Glutamatergic neuron (in vitro differentiated cells): ENCODE data around the gene TBC1D1. TPM values are rescaled to one million over a fixed set of nuclear protein-coding genes. Genes with fewer than 3 reads are reported as not detected.

Experiments used
- DNase-seq: peaks from one replicate; pipeline ENCODE4 v3.0.0; 2022
- H3K27ac Mint-ChIP-seq: one replicate; pipeline ENCODE4 v1.8.0; 2020; ENCODE audit warnings: mild to moderate bottlenecking, mixed read lengths, inconsistent platforms; ENCODE audit not compliant: unreplicated experiment
- H3K27me3 Mint-ChIP-seq: one replicate; pipeline ENCODE4 v1.8.0; 2020; ENCODE audit warnings: mild to moderate bottlenecking, moderate library complexity, mixed read lengths, inconsistent platforms; ENCODE audit not compliant: unreplicated experiment
- H3K36me3 Mint-ChIP-seq: one replicate; pipeline ENCODE4 v1.8.0; 2020; ENCODE audit warnings: mild to moderate bottlenecking, mixed read lengths, inconsistent platforms; ENCODE audit not compliant: unreplicated experiment
- H3K4me1 Mint-ChIP-seq: one replicate; pipeline ENCODE4 v1.8.0; 2020; ENCODE audit warnings: mild to moderate bottlenecking, low read depth, mixed read lengths, inconsistent platforms; ENCODE audit not compliant: unreplicated experiment
- H3K4me3 Mint-ChIP-seq: one replicate; pipeline ENCODE4 v1.8.0; 2020; ENCODE audit warnings: mild to moderate bottlenecking, mixed read lengths, inconsistent platforms; ENCODE audit not compliant: unreplicated experiment
- H3K9me3 Mint-ChIP-seq: one replicate; pipeline ENCODE4 v1.8.0; 2020; ENCODE audit warnings: mild to moderate bottlenecking, moderate library complexity, mixed read lengths, inconsistent platforms; ENCODE audit not compliant: unreplicated experiment
- CTCF ChIP-seq: fragments of 200-600 bp; sonication (generic); IDR thresholded peaks from one replicate; pipeline ENCODE4 v1.5.0; 2021; ENCODE audit not compliant: partially characterized antibody, unreplicated experiment
- total RNA-seq: library from RNA; stranded (reverse); fragmentation: NEBNext Ultra II Directional; extraction: Animal tissue kit (Norgen Biotek cat#: 25700); gene quantifications from one replicate; pipeline ENCODE4 v1.2.1, GENCODE V29; 2021; ENCODE audit not compliant: unreplicated experiment

Gene TBC1D1
- total RNA-seq, 1 donor from 2014 or later: 106 TPM

- Mint-ChIP-seq H3K27me3 (peaks cover 20% of the 10 kb centered on the region), H3K36me3 (no peaks in the 10 kb centered on the region), H3K4me1 (no peaks in the 10 kb centered on the region), H3K4me3 (no peak overlapping the region), H3K27ac (no peak overlapping the region), H3K9me3 (peaks cover 2% of the 10 kb centered on the region)
- DNase-seq: no peak
- TF ChIP-seq CTCF: no peak
Observed at GRCh38 chr4:37893164-37893563, 2.3 kb downstream of the TBC1D1 start.

- H3K9me3 Mint-ChIP-seq: peaks cover 2% of the 10 kb centered on the region
- H3K27ac Mint-ChIP-seq: no peak overlapping the region
- H3K36me3 Mint-ChIP-seq: no peaks in the 10 kb centered on the region
- H3K4me1 Mint-ChIP-seq: no peaks in the 10 kb centered on the region
- H3K4me3 Mint-ChIP-seq: no peak overlapping the region
- peaks cover 9% of the 10 kb centered on the region for H3K27me3 Mint-ChIP-seq
- no peak for TF ChIP-seq CTCF
- no peak for DNase-seq
Observed at GRCh38 chr4:37895271-37895670, 4.4 kb downstream of the TBC1D1 start.

GRCh38 chr4:37896206-37896860 lies 5.4 kb downstream of the TBC1D1 start:
- H3K4me1 Mint-ChIP-seq: no peaks in the 10 kb centered on the region
- H3K27ac Mint-ChIP-seq: no peak overlapping the region
- H3K9me3 Mint-ChIP-seq: peaks cover 2% of the 10 kb centered on the region
- no peak for TF ChIP-seq CTCF
- H3K36me3 Mint-ChIP-seq: no peaks in the 10 kb centered on the region
- no peak for DNase-seq
- peaks cover 9% of the 10 kb centered on the region for H3K27me3 Mint-ChIP-seq
- H3K4me3 Mint-ChIP-seq: no peak overlapping the region

GRCh38 chr4:37902212-37902611 lies 11.3 kb downstream of the TBC1D1 start:
- Mint-ChIP-seq H3K4me3 (no peak overlapping the region), H3K9me3 (no peaks in the 10 kb centered on the region), H3K4me1 (no peaks in the 10 kb centered on the region), H3K27me3 (peaks cover 2% of the 10 kb centered on the region), H3K36me3 (no peaks in the 10 kb centered on the region), H3K27ac (no peak overlapping the region)
- TF ChIP-seq CTCF: no peak
- no peak for DNase-seq

- no peaks in the 10 kb centered on the region for H3K4me1 Mint-ChIP-seq
- no peak for DNase-seq
- H3K27ac Mint-ChIP-seq: no peak overlapping the region
- no peaks in the 10 kb centered on the region for H3K9me3 Mint-ChIP-seq
- H3K27me3 Mint-ChIP-seq: peaks cover 2% of the 10 kb centered on the region
- no peak overlapping the region for H3K4me3 Mint-ChIP-seq
- no peaks in the 10 kb centered on the region for H3K36me3 Mint-ChIP-seq
- no peak for TF ChIP-seq CTCF
Observed at GRCh38 chr4:37902738-37903693, 12.1 kb downstream of the TBC1D1 start.
